T-helper 2 cell (primary cell): ENCODE results near the gene KRTAP1-1.
"Not testable (repeated sequence)": the region's sequence is repeated elsewhere in the genome, so short reads cannot be mapped to it uniquely, and the experiment has no call there.

Source experiments
- DNase-seq, 5 experiments: peaks; one replicate each; pipeline versions ENCODE4 v3.0.0 to v3.0.0-alpha.2; 2012 to 2022

KRTAP1-1 gene

GRCh38 chr17:41055130-41055529 is 13.9 kb upstream of the KRTAP1-1 start, which contains the start of gene KRTAP2-2:
Gene KRTAP2-2 (minus strand): TSS chr17:41055230. CDS start chr17:41055211, 19 bp downstream.
- DNase-seq = not testable (repeated sequence)

GRCh38 chr17:41054556-41054955 is 13.3 kb upstream of the KRTAP1-1 start:
- not testable (repeated sequence) for DNase-seq

GRCh38 chr17:41054025-41054424 is 12.8 kb upstream of the KRTAP1-1 start:
- DNase-seq = no peak

GRCh38 chr17:41052566-41052965 is 11.3 kb upstream of the KRTAP1-1 start:
- DNase-seq = no peak

GRCh38 chr17:41049110-41049509 is 7.9 kb upstream of the KRTAP1-1 start:
- DNase-seq = no peak

- DNase-seq = no peak
Observed at GRCh38 chr17:41048441-41048840, 7.2 kb upstream of the KRTAP1-1 start.

- not testable (repeated sequence) for DNase-seq
Observed at GRCh38 chr17:41046735-41047465, 5.7 kb upstream of the KRTAP1-1 start, which contains the start of gene KRTAP2-1. Gene KRTAP2-1 (minus strand): TSS chr17:41047316. CDS start chr17:41047267, 49 bp downstream.

- no peak for DNase-seq
Observed at GRCh38 chr17:41042953-41043352, 1.7 kb upstream of the KRTAP1-1 start.

GRCh38 chr17:41037853-41038350 is 3.3 kb downstream of the KRTAP1-1 start:
- no peak for DNase-seq

- not testable (repeated sequence) for DNase-seq
Observed at GRCh38 chr17:41034346-41034935, 6.8 kb downstream of the KRTAP1-1 start, which contains the start of gene KRTAP1-3. Gene KRTAP1-3 (minus strand): TSS chr17:41034874. CDS start chr17:41034821, 53 bp downstream.

- DNase-seq = no peak
Observed at GRCh38 chr17:41029633-41030245, 11.5 kb downstream of the KRTAP1-1 start, which contains the start of gene KRTAP1-4. Gene KRTAP1-4 (minus strand): TSS chr17:41030195. CDS start chr17:41030078, 117 bp downstream.

- no peak for DNase-seq
Observed at GRCh38 chr17:41026715-41027471, 14.4 kb downstream of the KRTAP1-1 start, which contains the start of gene KRTAP1-5. Gene KRTAP1-5 (minus strand): TSS chr17:41027208. CDS start chr17:41027155, 53 bp downstream.

GRCh38 chr17:41024697-41025096 is 16.6 kb downstream of the KRTAP1-1 start:
- DNase-seq = no peak

- DNase-seq = no peak
Observed at GRCh38 chr17:41020336-41020735, 20.9 kb downstream of the KRTAP1-1 start.

GRCh38 chr17:41019415-41019814 is 21.8 kb downstream of the KRTAP1-1 start:
- DNase-seq = no peak

- no peak for DNase-seq
Observed at GRCh38 chr17:41018541-41018940, 22.7 kb downstream of the KRTAP1-1 start.

GRCh38 chr17:41016578-41017215 is 24.6 kb downstream of the KRTAP1-1 start:
- DNase-seq = no peak

GRCh38 chr17:41015454-41015853 is 25.8 kb downstream of the KRTAP1-1 start:
- DNase-seq = no peak

- no peak for DNase-seq
Observed at GRCh38 chr17:41013606-41014005, 27.6 kb downstream of the KRTAP1-1 start.

- no peak for DNase-seq
Observed at GRCh38 chr17:41013181-41013580, 28.1 kb downstream of the KRTAP1-1 start.

GRCh38 chr17:41012326-41013120 is 28.7 kb downstream of the KRTAP1-1 start:
- DNase-seq = no peak
